NCI-H146 treated with DMSO at 0.1 percent for 48 hours (cell line): ENCODE data around the gene PDIK1L.

Experiments
- DNase-seq: peaks from one replicate; lab custom pipeline; 2025; ENCODE audit not compliant: unreplicated experiment; lab: John Stamatoyannopoulos, UW

Gene PDIK1L

GRCh38 chr1:26153966-26154532 is 42.4 kb downstream of the PDIK1L start:
- DNase-seq = no peak

GRCh38 chr1:26154750-26155149 is 43.1 kb downstream of the PDIK1L start:
- DNase-seq = no peak

DNA sequence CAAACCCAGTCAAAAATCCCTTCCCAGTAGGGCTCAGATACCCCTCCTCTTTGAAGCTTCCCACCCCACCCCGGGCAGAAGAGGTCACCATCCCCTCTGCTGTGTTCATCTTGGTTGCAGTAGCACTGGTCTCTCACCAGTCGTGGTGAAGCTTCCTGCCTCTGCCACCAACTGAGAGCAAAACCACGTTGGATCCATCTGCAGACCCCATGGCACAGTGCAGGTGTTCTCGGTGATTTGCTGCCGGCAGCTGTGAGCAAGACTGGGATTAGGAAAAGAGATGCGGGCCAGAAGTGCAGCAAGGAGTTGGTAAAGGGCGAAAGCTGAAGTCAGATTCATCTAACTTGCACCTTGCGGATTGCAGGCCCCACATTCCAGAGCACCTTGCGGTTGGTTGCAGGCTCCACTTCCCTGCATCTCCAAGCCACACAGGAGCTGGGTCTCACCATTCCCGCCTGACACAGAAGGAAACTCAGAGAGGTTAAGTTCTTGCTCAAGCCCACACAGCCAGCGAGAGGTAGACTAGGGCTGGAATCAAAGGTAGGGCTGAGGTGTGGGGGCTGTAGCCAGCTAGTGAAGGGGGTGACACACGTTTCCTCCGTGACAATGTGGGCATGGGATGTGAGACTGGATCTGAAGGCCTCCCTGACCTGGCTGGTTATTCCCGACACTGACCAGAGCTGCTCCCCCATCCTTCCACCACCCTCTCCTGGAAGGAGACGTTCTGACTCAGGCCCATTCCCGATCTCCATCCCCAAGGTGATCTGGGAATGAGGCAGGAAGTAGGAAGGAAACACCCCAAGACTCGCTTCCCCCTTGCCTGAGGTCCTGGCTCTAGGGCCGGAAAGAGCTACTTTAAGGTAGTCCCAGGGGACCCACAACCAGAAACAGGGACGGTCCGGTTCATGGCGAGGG is 44.0 kb downstream of the PDIK1L start:
- DNase-seq = no peak

DNA sequence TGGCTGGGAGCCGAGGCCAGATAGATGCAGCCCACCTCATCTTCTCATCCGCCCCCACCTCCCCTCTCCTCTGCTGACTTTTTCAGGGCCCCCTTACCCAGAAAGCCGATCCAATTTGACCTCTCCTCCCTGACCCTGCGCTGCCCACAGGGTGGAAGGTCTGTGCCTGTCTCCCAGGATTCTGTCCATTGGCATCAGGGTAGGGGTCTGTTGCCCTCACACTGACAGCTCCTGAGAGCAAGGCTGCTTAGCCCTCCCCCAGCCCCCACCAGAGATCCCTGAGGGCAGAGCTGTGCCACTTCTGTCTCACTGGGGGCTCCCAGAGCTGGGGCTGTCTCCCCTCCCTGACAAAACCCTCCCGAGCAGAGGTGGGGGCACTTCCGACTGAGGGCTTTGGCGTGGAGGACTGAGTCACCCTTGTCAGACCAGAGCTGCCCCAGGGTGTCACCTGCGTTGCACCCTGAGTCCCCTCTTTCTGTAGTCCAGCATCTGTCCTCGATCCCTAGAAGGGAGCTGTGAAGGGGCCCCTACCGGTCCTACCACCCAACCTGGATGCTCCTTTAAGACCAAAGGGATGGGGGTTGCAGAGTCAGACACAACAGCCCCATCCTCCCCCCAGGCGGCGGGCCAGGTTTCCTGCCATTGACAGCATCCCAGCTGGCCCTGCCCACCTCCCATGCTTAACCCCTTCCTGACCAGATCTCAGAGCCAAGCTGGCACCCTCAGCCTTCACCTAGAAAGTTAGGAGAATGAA is 44.8 kb downstream of the PDIK1L start:
- DNase-seq = no peak

DNA sequence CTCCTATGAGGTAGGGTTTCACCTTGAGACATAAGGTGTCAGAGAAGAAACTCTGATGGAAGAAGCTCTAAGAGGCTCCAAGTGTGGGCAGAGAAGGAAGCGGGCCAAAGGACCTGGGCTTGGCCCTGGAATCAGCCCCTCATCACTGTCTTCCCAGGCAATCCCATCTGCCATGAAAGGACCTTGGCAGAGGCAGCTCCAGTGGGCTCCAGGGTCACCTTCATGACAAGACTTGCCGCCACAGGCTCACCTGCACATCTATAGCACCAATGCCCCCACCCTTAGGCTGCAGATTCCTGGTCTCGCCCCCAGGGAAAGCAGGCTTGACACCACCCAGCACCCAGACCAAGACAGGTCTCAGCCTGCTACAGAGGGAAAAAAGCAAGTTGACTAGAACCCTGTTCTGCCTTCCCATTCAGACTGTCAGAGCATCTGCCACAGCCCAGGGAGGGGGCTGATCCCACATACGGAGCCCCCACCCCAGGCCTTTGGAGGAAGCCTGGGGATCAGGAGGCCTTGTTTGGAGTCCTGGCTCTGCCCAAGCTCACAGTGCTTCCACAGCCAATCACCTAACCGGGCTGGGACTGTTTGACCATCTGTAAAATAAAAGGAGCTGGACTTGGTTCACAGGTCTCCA is 46.8 kb downstream of the PDIK1L start:
- DNase-seq = no peak

GRCh38 chr1:26158908-26159742 is 47.5 kb downstream of the PDIK1L start, which contains the start of gene FAM110D:
Gene FAM110D (plus strand): TSS chr1:26159079. CDS start chr1:26161292, 2,213 bp downstream.
- DNase-seq = no peak

DNA sequence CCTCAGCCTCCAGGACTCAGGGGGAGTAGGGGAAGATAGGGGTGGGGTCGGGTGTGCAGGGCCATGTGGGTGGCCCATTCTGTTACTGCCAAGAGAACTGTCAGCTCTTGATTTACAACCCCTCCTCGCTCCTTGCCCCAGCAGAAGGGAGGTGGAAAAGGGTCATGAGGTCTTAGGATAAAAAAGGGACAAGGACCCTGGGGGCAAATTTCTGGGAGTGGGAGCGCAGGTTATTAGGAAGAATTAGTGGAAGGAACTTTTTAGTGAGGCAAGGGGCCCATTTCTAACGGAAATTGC is 48.1 kb downstream of the PDIK1L start:
- no peak for DNase-seq

GRCh38 chr1:26160527-26161414 is 49.1 kb downstream of the PDIK1L start:
- DNase-seq = no peak

DNA sequence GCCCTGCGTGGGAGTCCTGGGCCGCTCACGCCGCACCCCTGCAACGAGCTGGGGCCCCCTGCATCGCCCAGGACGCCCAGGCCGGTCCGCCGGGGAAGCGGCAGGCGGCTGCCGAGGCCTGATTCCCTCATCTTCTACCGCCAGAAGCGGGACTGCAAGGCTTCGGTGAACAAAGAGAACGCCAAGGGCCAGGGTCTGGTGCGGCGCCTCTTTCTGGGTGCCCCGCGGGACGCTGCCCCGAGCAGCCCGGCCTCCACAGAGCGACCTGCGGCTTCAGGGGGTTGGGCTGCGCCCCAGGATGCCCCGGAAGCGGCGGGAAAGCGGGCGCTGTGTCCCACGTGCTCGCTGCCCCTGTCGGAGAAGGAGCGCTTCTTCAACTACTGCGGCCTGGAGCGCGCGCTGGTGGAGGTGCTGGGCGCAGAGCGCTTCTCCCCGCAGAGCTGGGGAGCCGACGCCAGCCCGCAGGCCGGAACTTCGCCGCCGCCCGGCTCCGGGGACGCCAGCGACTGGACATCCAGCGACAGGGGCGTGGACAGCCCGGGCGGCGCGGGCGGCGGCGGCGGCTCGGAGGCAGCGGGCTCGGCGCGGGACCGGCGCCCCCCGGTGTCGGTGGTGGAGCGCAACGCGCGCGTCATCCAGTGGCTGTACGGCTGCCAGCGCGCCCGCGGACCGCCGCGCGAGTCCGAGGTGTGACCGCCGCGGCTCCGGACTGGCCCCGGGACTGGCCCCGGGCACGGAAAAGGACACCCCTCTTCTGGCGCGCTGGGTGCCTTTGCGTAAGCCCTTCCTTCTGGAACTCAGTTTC is 50.0 kb downstream of the PDIK1L start:
- DNase-seq = no peak

DNA sequence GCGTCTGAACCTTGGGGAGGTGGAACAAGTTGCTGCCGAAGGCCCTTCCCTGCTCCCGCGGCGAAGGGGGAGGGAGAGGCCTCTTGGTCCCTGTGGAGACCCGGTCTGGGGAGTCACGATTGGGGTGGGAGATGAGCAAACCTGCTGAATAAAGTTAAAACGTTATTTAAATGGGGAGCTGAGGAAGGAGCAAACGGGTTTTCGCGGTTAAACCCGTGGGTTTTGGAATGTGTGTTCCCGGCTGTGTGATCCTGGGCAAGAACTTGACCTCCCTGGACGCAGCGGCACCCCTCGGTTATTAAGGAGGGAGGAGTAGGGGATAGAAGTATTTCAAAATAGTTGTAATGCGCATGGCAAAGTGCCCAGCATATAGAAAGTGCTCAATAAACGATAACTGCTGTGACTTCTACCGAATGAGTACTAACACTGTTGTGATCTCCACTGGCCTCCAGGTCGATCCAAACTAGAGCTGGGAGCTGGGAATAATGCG is 50.6 kb downstream of the PDIK1L start:
- DNase-seq = no peak

- DNase-seq = no peak
Observed at GRCh38 chr1:26163684-26164035, 52.0 kb downstream of the PDIK1L start.

DNA sequence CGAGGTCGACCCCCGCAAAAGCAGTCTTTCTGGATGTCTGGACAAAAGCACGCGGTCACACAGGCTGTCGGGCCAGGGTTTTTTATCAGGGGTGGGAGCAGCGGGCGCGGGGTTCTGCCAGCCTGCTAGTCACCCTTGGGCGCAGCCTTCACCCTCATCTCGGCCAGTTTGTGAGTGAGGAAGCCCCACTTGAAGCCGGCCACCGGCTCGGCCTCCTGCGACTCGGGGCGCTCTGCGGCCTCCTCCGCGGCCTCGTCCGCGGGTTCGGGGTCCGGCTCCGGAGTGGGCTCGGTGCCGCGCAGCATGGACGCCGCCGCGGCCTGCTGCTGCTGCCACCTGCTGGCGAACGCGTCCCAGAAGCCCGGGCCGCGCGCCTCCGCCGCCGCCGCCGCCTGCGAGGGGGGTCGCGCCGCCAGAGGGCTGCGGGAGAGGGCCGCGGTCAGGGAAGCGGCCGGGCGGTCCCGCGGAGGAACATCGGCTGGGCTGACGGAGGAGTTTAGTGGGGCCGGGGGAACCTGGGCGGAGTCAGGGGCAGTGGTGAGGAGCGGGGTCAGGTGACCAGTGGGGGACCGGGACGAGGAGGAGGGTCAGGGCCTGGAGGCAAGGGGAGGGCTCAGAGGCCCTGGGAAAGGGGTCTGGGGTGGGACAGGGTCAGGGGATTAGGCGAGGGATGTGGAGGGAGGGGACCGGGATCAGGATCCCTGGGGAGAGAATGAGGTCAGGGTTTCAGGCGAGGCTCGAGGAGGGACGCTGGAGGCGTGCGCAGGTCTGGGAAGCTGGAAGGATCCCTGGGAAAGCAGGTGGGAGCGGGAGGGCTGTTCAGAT is 52.6 kb downstream of the PDIK1L start:
- DNase-seq = no peak

DNA sequence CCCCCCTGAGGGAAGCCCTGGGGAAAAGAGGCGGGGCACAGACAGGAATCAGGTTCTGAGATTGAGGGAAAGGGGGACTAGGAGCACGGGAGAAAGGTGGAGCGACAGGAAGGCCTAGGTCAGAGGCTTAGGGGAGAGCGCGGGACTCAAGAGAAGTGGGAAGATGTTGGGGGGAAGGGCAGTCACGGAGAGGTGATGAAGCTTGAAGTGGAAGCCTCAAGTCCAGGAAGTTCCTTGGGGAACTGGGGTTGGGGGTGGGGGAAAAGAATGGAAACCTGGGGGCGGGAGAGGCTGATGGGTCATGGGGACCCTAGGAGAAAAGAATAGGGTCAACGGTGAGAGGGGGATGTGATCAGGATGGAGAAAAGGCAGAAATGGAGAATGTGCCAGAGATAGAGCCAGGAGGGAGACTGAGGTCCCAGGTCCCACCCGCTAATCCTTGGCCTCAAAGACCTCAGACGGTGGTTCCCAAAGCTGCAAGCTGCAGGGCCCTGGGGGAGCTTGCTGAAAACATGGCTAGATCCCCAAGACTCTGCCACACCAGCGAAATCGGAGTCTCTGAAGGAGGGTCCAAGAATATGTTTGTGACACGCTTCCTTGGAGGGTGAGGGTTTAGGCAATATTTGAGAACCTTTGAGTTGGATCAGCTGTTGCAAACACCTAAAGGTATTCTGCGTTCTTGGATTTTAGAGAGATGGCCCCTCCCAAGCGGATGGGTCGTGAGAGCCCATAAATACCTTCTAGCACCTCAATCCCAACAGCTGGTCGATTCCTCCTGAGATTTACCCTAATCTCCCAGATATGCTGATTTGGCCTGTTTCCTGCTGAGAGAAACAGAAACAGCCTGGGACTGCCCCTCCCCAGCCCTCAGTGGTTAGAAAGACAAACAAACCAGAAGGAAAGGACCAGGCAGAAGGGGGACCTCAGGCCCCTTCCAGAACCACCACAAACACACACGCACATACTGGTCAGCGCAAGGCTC is 53.5 kb downstream of the PDIK1L start:
- DNase-seq = no peak

GRCh38 chr1:26166719-26167281 is 55.2 kb downstream of the PDIK1L start:
- DNase-seq = no peak

DNA sequence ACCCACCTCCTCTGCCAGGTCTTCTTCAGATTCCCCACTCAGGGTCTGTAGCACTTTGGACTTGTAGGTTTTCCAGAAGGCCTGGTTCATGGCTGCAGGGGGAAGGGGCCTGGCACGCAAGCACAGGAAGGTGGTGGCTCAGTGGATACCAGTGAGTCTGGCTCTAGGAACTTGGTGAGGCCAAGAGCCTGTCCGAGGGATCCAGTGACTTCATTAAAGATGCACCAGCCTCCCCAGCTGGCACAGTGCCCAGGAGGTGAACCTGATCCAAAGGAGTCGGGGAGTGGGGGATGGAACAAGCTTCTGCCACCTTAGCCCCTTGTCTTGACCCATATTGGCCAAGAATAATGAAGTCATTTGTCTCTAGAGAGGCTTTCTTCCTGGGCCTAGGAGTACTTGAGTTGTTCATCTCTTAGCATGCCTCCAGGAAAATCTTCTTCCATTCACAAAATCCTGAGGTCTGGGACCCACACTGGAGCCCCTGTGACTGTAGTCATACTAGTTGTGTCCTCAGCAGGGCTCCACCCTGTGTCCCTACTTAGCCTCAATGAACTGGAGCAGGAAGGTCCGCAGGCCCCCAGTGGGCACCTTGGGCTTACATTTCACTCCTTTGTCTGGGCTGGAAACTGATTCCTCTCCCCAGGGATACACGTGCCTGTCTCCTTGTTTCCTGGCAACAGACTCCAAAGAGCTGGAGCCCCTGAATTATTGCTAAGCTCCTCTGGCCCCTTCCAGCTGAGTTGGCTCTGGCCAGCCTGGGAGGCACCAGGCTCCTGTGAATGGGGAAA is 57.0 kb downstream of the PDIK1L start, which contains the start of gene C1orf232:
Gene C1orf232, minus strand, starts transcription at position 554 of the 788 bp plus-strand sequence. Its CDS starts 464 bp downstream, at position 90.
- no peak for DNase-seq
